ENCODE results near the gene FUOM. TPM values are rescaled to one million over a fixed set of nuclear protein-coding genes. Genes with fewer than 3 reads are reported as not detected.

The FUOM gene
- total RNA-seq, 1 experiment from 2014 or later: 31.3 TPM

DNA sequence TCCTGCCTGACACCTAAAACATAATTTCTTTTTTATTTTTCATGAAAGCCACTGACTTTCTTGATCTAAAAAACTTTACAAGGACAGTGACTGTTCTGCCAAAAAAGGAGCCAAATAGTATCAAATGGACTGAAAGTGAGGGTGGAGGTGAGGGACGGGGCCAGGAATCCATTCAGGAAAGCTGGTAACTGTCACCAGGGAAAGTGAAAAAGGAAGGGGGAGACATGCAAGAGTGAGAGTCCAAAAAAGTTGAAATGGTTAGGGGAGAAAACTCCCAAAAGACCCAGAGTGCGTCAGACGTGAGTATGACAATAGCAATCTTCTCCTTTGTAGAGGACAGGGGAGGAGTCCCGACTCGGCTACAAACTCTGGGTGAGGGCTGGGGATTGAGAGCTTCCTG lies 13.6 kb downstream of the FUOM start (continued):
- TF ChIP-seq, protein P1, sequence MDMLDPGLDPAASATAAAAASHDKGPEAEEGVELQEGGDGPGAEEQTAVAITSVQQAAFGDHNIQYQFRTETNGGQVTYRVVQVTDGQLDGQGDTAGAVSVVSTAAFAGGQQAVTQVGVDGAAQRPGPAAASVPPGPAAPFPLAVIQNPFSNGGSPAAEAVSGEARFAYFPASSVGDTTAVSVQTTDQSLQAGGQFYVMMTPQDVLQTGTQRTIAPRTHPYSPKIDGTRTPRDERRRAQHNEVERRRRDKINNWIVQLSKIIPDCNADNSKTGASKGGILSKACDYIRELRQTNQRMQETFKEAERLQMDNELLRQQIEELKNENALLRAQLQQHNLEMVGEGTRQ (CRISPR knock-in tag; IDR thresholded peaks at IDR 0.05): no peak
- TF ChIP-seq, protein P2, sequence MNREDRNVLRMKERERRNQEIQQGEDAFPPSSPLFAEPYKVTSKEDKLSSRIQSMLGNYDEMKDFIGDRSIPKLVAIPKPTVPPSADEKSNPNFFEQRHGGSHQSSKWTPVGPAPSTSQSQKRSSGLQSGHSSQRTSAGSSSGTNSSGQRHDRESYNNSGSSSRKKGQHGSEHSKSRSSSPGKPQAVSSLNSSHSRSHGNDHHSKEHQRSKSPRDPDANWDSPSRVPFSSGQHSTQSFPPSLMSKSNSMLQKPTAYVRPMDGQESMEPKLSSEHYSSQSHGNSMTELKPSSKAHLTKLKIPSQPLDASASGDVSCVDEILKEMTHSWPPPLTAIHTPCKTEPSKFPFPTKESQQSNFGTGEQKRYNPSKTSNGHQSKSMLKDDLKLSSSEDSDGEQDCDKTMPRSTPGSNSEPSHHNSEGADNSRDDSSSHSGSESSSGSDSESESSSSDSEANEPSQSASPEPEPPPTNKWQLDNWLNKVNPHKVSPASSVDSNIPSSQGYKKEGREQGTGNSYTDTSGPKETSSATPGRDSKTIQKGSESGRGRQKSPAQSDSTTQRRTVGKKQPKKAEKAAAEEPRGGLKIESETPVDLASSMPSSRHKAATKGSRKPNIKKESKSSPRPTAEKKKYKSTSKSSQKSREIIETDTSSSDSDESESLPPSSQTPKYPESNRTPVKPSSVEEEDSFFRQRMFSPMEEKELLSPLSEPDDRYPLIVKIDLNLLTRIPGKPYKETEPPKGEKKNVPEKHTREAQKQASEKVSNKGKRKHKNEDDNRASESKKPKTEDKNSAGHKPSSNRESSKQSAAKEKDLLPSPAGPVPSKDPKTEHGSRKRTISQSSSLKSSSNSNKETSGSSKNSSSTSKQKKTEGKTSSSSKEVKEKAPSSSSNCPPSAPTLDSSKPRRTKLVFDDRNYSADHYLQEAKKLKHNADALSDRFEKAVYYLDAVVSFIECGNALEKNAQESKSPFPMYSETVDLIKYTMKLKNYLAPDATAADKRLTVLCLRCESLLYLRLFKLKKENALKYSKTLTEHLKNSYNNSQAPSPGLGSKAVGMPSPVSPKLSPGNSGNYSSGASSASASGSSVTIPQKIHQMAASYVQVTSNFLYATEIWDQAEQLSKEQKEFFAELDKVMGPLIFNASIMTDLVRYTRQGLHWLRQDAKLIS (CRISPR knock-in tag; IDR thresholded peaks at IDR 0.05; ENCODE audit: borderline replicate concordance): no peak
- TF ChIP-seq, protein P3, sequence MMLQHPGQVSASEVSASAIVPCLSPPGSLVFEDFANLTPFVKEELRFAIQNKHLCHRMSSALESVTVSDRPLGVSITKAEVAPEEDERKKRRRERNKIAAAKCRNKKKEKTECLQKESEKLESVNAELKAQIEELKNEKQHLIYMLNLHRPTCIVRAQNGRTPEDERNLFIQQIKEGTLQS (CRISPR knock-in tag; conservative IDR thresholded peaks at IDR 0.05): no peak
- TF ChIP-seq KAT7 (CRISPR knock-in tag; IDR thresholded peaks at IDR 0.05; ENCODE audit: borderline replicate concordance) (no peak), TP53 (CRISPR knock-in tag; IDR thresholded peaks at IDR 0.05) (no peak)
- TF ChIP-seq, protein P4, sequence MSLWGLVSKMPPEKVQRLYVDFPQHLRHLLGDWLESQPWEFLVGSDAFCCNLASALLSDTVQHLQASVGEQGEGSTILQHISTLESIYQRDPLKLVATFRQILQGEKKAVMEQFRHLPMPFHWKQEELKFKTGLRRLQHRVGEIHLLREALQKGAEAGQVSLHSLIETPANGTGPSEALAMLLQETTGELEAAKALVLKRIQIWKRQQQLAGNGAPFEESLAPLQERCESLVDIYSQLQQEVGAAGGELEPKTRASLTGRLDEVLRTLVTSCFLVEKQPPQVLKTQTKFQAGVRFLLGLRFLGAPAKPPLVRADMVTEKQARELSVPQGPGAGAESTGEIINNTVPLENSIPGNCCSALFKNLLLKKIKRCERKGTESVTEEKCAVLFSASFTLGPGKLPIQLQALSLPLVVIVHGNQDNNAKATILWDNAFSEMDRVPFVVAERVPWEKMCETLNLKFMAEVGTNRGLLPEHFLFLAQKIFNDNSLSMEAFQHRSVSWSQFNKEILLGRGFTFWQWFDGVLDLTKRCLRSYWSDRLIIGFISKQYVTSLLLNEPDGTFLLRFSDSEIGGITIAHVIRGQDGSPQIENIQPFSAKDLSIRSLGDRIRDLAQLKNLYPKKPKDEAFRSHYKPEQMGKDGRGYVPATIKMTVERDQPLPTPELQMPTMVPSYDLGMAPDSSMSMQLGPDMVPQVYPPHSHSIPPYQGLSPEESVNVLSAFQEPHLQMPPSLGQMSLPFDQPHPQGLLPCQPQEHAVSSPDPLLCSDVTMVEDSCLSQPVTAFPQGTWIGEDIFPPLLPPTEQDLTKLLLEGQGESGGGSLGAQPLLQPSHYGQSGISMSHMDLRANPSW (CRISPR knock-in tag; conservative IDR thresholded peaks at IDR 0.05; ENCODE audit: low read depth): no peak

DNA sequence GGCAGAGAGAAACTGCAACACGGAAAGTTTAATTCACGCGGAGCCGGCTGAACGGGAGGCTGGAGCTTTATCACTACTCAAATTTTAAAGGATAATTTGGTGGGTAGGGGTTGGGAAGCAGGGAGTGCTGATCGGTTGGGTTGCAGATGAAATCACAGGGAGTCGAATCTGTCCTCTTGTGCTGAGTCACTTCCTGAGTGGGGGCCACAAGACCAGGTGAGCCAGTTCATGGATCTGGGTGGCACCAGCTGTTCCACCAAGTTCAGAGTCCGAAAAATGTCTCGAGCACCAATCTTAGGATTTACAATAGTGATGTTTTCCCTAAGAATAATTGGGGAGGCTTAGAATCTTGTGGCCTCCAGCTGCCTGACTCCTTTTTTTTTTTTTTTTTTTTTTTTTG lies 14.3 kb downstream of the FUOM start:
- Mint-ChIP-seq H3K9me3 (peaks cover 10% of the 10 kb centered on the region), H3K4me3 (no peak overlapping the region), H3K27ac (no peak overlapping the region), H3K27me3 (ENCODE audit: low read depth) (peaks cover 35% of the 10 kb centered on the region), H3K36me3 (no peaks in the 10 kb centered on the region), H3K4me1 (peaks cover 15% of the 10 kb centered on the region)
- ATAC-seq (no peak), DNase-seq (ENCODE audit: low spot score) (no peak)
- ChIA-PET POLR2A (no interaction called here), CTCF (interaction anchor here (0.9 to 1.5 kb wide), 3 partner anchors 14 to 25 kb away, joined by 4 to 7 read pairs (median 7); partner anchors contain the start of gene FUOM)
- TF ChIP-seq SOX15 (CRISPR knock-in tag; IDR thresholded peaks at IDR 0.05): no peak
- TF ChIP-seq, protein P5, sequence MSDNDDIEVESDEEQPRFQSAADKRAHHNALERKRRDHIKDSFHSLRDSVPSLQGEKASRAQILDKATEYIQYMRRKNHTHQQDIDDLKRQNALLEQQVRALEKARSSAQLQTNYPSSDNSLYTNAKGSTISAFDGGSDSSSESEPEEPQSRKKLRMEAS (CRISPR knock-in tag; IDR thresholded peaks at IDR 0.05): no peak
- TF ChIP-seq, protein P4 (CRISPR knock-in tag; conservative IDR thresholded peaks at IDR 0.05; ENCODE audit: low read depth): no peak
- TF ChIP-seq NR2C2 (CRISPR knock-in tag; IDR thresholded peaks at IDR 0.05): no peak
- TF ChIP-seq NR1H2 (CRISPR knock-in tag; IDR thresholded peaks at IDR 0.05): no peak
- no peak for TF ChIP-seq NFYB (CRISPR knock-in tag; conservative IDR thresholded peaks at IDR 0.05; ENCODE audit: low read depth)
- no peak for TF ChIP-seq ZNF219 (CRISPR knock-in tag; IDR thresholded peaks at IDR 0.05; ENCODE audit: borderline replicate concordance)
- TF ChIP-seq, protein P6, sequence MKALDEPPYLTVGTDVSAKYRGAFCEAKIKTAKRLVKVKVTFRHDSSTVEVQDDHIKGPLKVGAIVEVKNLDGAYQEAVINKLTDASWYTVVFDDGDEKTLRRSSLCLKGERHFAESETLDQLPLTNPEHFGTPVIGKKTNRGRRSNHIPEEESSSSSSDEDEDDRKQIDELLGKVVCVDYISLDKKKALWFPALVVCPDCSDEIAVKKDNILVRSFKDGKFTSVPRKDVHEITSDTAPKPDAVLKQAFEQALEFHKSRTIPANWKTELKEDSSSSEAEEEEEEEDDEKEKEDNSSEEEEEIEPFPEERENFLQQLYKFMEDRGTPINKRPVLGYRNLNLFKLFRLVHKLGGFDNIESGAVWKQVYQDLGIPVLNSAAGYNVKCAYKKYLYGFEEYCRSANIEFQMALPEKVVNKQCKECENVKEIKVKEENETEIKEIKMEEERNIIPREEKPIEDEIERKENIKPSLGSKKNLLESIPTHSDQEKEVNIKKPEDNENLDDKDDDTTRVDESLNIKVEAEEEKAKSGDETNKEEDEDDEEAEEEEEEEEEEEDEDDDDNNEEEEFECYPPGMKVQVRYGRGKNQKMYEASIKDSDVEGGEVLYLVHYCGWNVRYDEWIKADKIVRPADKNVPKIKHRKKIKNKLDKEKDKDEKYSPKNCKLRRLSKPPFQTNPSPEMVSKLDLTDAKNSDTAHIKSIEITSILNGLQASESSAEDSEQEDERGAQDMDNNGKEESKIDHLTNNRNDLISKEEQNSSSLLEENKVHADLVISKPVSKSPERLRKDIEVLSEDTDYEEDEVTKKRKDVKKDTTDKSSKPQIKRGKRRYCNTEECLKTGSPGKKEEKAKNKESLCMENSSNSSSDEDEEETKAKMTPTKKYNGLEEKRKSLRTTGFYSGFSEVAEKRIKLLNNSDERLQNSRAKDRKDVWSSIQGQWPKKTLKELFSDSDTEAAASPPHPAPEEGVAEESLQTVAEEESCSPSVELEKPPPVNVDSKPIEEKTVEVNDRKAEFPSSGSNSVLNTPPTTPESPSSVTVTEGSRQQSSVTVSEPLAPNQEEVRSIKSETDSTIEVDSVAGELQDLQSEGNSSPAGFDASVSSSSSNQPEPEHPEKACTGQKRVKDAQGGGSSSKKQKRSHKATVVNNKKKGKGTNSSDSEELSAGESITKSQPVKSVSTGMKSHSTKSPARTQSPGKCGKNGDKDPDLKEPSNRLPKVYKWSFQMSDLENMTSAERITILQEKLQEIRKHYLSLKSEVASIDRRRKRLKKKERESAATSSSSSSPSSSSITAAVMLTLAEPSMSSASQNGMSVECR (CRISPR knock-in tag; IDR thresholded peaks at IDR 0.05; ENCODE audit: borderline replicate concordance): no peak
- TF ChIP-seq, protein P7, sequence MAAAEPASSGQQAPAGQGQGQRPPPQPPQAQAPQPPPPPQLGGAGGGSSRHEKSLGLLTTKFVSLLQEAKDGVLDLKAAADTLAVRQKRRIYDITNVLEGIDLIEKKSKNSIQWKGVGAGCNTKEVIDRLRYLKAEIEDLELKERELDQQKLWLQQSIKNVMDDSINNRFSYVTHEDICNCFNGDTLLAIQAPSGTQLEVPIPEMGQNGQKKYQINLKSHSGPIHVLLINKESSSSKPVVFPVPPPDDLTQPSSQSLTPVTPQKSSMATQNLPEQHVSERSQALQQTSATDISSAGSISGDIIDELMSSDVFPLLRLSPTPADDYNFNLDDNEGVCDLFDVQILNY (CRISPR knock-in tag; IDR thresholded peaks at IDR 0.05): no peak
- TF ChIP-seq CREB1 (CRISPR knock-in tag; IDR thresholded peaks at IDR 0.05): no peak
- TF ChIP-seq, protein P8, sequence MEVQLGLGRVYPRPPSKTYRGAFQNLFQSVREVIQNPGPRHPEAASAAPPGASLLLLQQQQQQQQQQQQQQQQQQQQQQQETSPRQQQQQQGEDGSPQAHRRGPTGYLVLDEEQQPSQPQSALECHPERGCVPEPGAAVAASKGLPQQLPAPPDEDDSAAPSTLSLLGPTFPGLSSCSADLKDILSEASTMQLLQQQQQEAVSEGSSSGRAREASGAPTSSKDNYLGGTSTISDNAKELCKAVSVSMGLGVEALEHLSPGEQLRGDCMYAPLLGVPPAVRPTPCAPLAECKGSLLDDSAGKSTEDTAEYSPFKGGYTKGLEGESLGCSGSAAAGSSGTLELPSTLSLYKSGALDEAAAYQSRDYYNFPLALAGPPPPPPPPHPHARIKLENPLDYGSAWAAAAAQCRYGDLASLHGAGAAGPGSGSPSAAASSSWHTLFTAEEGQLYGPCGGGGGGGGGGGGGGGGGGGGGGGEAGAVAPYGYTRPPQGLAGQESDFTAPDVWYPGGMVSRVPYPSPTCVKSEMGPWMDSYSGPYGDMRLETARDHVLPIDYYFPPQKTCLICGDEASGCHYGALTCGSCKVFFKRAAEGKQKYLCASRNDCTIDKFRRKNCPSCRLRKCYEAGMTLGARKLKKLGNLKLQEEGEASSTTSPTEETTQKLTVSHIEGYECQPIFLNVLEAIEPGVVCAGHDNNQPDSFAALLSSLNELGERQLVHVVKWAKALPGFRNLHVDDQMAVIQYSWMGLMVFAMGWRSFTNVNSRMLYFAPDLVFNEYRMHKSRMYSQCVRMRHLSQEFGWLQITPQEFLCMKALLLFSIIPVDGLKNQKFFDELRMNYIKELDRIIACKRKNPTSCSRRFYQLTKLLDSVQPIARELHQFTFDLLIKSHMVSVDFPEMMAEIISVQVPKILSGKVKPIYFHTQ (CRISPR knock-in tag; IDR thresholded peaks at IDR 0.05): no peak

All from WTC11 (cell line).